Right atrium auricular region (tissue), 2 donors: ENCODE measurements around the gene CD34. TPM values are rescaled to one million over a fixed set of nuclear protein-coding genes. Genes with fewer than 3 reads are reported as not detected.
A peak's percentile ranks its signal among the peaks of the same experiment; 100 is the strongest.

ENCODE experiments used
- DNase-seq: peaks from one replicate; pipeline ENCODE4 v3.0.0-alpha.2; 2019; ENCODE audit warnings: low spot score
- H3K27ac ChIP-seq, 2 donors: fragments of 200-600 bp; sonication (generic); 1 replicate in 1 of 2; 2 replicates in 1 of 2; pipeline ENCODE4 v1.5.1; 2016 to 2019
- H3K27me3 ChIP-seq, 2 donors: fragments of 200-600 bp; sonication (generic); one replicate each; pipeline versions ENCODE4 v1.5.1 to v1.6.0; 2017 to 2019
- H3K36me3 ChIP-seq: fragments of 200-600 bp; sonication (generic); one replicate; pipeline ENCODE4 v1.5.1; 2016
- H3K4me1 ChIP-seq, 2 donors: fragments of 200-600 bp; sonication (generic); one replicate each; pipeline versions ENCODE4 v1.5.1 to v1.6.0; 2017 to 2019
- H3K4me3 ChIP-seq, 2 donors: fragments of 200-600 bp; sonication (generic); 1 replicate in 1 of 2; 2 replicates in 1 of 2; pipeline ENCODE4 v1.5.1; 2017 to 2019; ENCODE audit warnings: mild to moderate bottlenecking in 1 of 2, moderate library complexity in 1 of 2
- H3K9me3 ChIP-seq, 2 donors: fragments of 200-600 bp; sonication (generic); one replicate each; pipeline ENCODE4 v1.5.1; 2019
- total RNA-seq, 2 donors: library from RNA; depleted of rRNA; stranded (reverse); fragments of >200 nt; gene quantifications; one replicate each; pipeline ENCODE4 v1.1.0, GENCODE V29; 2016
- TF ChIP-seq, protein P1 (sequence below), 2 donors: fragments of 200-600 bp; sonication (generic); IDR thresholded peaks; one replicate each; pipeline ENCODE4 v1.5.1; 2019; ENCODE audit warnings: antibody characterized with exemption in 2 of 2

Gene CD34
- total RNA-seq, 2 donors from 2014 or later: 76.7 to 76.8 TPM

GRCh38 chr1:207870306-207871031 lies 40.5 kb downstream of the CD34 start:
- H3K27ac ChIP-seq: peak overlapping the region; percentile 96 to 97

GRCh38 chr1:207869859-207870258 lies 41.1 kb downstream of the CD34 start:
- Histone ChIP-seq H3K4me1 (peaks cover 0 to 68% of the 10 kb centered on the region in 2 donors), H3K27ac (peak overlapping the region; percentile 96 to 97), H3K36me3 (no peaks in the 10 kb centered on the region), H3K27me3 (no peaks in the 10 kb centered on the region), H3K9me3 (no peaks in the 10 kb centered on the region), H3K4me3 (no peak overlapping the region)
- no peak for DNase-seq
- TF ChIP-seq, protein P1, sequence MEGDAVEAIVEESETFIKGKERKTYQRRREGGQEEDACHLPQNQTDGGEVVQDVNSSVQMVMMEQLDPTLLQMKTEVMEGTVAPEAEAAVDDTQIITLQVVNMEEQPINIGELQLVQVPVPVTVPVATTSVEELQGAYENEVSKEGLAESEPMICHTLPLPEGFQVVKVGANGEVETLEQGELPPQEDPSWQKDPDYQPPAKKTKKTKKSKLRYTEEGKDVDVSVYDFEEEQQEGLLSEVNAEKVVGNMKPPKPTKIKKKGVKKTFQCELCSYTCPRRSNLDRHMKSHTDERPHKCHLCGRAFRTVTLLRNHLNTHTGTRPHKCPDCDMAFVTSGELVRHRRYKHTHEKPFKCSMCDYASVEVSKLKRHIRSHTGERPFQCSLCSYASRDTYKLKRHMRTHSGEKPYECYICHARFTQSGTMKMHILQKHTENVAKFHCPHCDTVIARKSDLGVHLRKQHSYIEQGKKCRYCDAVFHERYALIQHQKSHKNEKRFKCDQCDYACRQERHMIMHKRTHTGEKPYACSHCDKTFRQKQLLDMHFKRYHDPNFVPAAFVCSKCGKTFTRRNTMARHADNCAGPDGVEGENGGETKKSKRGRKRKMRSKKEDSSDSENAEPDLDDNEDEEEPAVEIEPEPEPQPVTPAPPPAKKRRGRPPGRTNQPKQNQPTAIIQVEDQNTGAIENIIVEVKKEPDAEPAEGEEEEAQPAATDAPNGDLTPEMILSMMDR (IDR thresholded peaks at IDR 0.05): no peak

More at GRCh38 chr1:207870306-207871031, 40.5 kb downstream of the CD34 start:
- DNase-seq: no peak
- Histone ChIP-seq H3K36me3 (no peaks in the 10 kb centered on the region), H3K9me3 (no peaks in the 10 kb centered on the region), H3K27me3 (no peaks in the 10 kb centered on the region), H3K4me1 (peaks cover 0 to 63% of the 10 kb centered on the region in 2 donors), H3K4me3 (no peak overlapping the region)
- TF ChIP-seq, protein P1 (IDR thresholded peaks at IDR 0.05): no peak

GRCh38 chr1:207868774-207869721 lies 41.9 kb downstream of the CD34 start:
- Histone ChIP-seq H3K36me3 (no peaks in the 10 kb centered on the region), H3K27me3 (no peaks in the 10 kb centered on the region), H3K27ac (peak overlapping the region; percentile 96 to 97), H3K4me1 (peaks cover 0 to 74% of the 10 kb centered on the region in 2 donors), H3K4me3 (peak overlapping the region; percentile 81 to 94), H3K9me3 (no peaks in the 10 kb centered on the region)
- TF ChIP-seq, protein P1 (IDR thresholded peaks at IDR 0.05): peak; percentile 81 to 90
- peak; percentile 84 for DNase-seq

- DNase-seq: no peak
- H3K36me3 ChIP-seq: no peaks in the 10 kb centered on the region
- peak overlapping the region; percentile 81 to 94 for H3K4me3 ChIP-seq
- H3K9me3 ChIP-seq: no peaks in the 10 kb centered on the region
- no peaks in the 10 kb centered on the region for H3K27me3 ChIP-seq
- H3K4me1 ChIP-seq: peaks cover 0 to 74% of the 10 kb centered on the region in 2 donors
- TF ChIP-seq, protein P1 (IDR thresholded peaks at IDR 0.05): no peak
- H3K27ac ChIP-seq: peak overlapping the region; percentile 96 to 97
Measured at GRCh38 chr1:207868251-207868773, 42.6 kb downstream of the CD34 start.

DNA sequence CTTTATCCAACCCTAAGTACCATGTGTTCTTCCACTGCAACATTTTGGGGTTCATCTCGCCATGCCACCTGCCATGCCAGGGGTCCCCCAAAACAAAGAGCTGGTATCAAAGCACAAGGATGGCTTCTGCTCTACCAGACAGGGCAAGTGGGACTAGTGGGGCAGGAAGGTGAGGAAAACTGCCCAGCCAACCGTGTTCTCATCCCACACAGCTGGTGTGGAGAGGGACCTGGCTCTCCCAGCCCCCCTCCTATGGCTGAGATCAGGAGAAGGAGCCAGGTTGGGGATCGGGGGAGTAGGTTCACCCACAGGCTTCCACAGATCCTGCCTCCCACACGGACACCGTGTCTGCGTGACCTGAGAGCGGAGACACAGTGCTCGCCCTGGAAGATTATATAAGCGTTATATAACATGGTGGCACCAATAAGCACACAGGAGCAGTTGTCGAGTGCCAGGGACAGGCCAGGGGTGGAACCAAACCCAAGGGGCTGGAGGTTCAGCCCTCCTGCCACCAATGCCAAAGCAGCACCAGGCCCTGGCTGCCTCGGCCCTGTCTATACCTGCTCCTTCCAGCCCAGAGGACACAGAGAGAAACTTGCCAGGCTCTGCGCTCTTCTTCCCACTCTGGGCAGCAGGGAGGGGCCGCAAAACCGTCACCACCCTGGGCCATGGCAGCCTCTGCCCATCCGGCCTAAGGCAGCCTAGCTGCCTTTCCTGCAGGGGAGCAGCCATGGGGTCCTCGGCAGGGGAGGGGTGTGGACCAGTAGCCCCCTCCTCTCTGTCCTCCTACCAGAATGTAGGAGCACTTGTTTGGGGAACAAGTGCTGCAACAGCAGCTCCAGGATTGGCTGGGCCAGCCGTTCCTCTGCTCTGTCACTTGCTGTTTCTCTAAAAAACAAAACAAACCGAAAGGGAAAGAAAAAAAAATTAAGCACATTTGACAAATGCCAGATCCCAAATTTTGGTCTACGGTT lies 43.5 kb downstream of the CD34 start:
- TF ChIP-seq, protein P1 (IDR thresholded peaks at IDR 0.05): no peak
- Histone ChIP-seq H3K36me3 (no peaks in the 10 kb centered on the region), H3K4me3 (peak overlapping the region; percentile 81 to 94), H3K27ac (peak overlapping the region; percentile 96 to 97), H3K9me3 (no peaks in the 10 kb centered on the region), H3K4me1 (peaks cover 0 to 74% of the 10 kb centered on the region in 2 donors), H3K27me3 (no peaks in the 10 kb centered on the region)
- DNase-seq: no peak
